Fibroblast of lung (primary cell): ENCODE measurements around the gene ZNF512B. TPM values are rescaled to one million over a fixed set of nuclear protein-coding genes. Genes with fewer than 3 reads are reported as not detected.

Source experiments
- DNase-seq, 2 donors: peaks; one replicate each; pipeline versions ENCODE4 v3.0.0 to v3.0.0-alpha.2; 2010; ENCODE audit warnings: low read depth in 2 of 2
- H2AFZ ChIP-seq: 2 replicates; pipeline ENCODE4 v1.5.1; 2012; ENCODE audit warnings: low read length, control low read depth, inconsistent platforms
- H3K27ac ChIP-seq: 2 replicates; pipeline ENCODE4 v1.5.1; 2011; ENCODE audit warnings: low read length, control low read depth; ENCODE audit not compliant: insufficient read depth
- H3K27me3 ChIP-seq: 2 replicates; pipeline ENCODE4 v1.5.1; 2011; ENCODE audit warnings: mild to moderate bottlenecking, low read length; ENCODE audit not compliant: control insufficient read depth, insufficient read depth
- H3K36me3 ChIP-seq: 2 replicates; pipeline ENCODE4 v1.5.1; 2011; ENCODE audit warnings: low read length; ENCODE audit not compliant: control insufficient read depth, insufficient read depth
- H3K4me1 ChIP-seq: 2 replicates; pipeline ENCODE4 v1.5.1; 2011; ENCODE audit warnings: low read length; ENCODE audit not compliant: control insufficient read depth, insufficient read depth; ENCODE audit errors: extremely low read depth
- H3K4me2 ChIP-seq: 2 replicates; pipeline ENCODE4 v1.5.1; 2011; ENCODE audit warnings: low read length, control low read depth; ENCODE audit not compliant: insufficient read depth; ENCODE audit errors: extremely low read depth
- H3K4me3 ChIP-seq, 4 experiments: fragments of 200-600 bp in 1 of 4; sonication (generic) in 1 of 4; replicated peaks in 1 of 4; 2 replicates each; pipeline ENCODE4 v1.5.1; 2011 to 2016; ENCODE audit warnings: low read length in 4 of 4, low read depth in 3 of 4, mild to moderate bottlenecking in 3 of 4, control low read depth in 2 of 4, inconsistent platforms in 1 of 4, mixed read lengths in 1 of 4; ENCODE audit not compliant: insufficient read depth in 1 of 4; ENCODE audit errors: control extremely low read depth in 1 of 4
- H3K79me2 ChIP-seq: 2 replicates; pipeline ENCODE4 v1.5.1; 2012; ENCODE audit warnings: mild to moderate bottlenecking, low read length, inconsistent platforms; ENCODE audit not compliant: control insufficient read depth, insufficient read depth
- H3K9ac ChIP-seq: 2 replicates; pipeline ENCODE4 v1.5.1; 2011; ENCODE audit warnings: mild to moderate bottlenecking, low read length, control low read depth; ENCODE audit not compliant: insufficient read depth
- H3K9me3 ChIP-seq: 2 replicates; pipeline ENCODE4 v1.5.1; 2012; ENCODE audit warnings: low read depth, low read length; ENCODE audit not compliant: control insufficient read depth, insufficient read depth
- H4K20me1 ChIP-seq: 2 replicates; pipeline ENCODE4 v1.5.1; 2011; ENCODE audit warnings: low read length; ENCODE audit not compliant: control insufficient read depth, insufficient read depth; ENCODE audit errors: extremely low read depth
- CTCF ChIP-seq, 2 donors: IDR thresholded peaks in 1 of 2; conservative IDR thresholded peaks in 1 of 2; 1 replicate in 1 of 2; 2 replicates in 1 of 2; pipeline ENCODE4 v1.5.1; 2011 to 2012; ENCODE audit warnings: low read length in 2 of 2, control low read depth in 1 of 2, inconsistent platforms in 1 of 2, low read depth in 1 of 2, mild to moderate bottlenecking in 1 of 2
- EZH2 ChIP-seq: IDR thresholded peaks from 2 replicates; pipeline ENCODE4 v1.5.1; 2012; ENCODE audit warnings: low read length, control low read depth, mild to moderate bottlenecking; ENCODE audit errors: missing control alignments
- polyA plus RNA-seq, 2 donors: library from polyadenylated mRNA; depleted of rRNA in 1 of 2; stranded (reverse) in 1 of 2; unstranded in 1 of 2; fragments of >200 nt; gene quantifications; 2 replicates each; pipeline ENCODE4 v1.2.1, GENCODE V29; 2011 to 2012; ENCODE audit warnings: missing spikeins in 1 of 2
- total RNA-seq: library from RNA; depleted of rRNA; stranded (reverse); fragments of >200 nt; gene quantifications from 2 replicates; pipeline ENCODE4 v1.2.1, GENCODE V29; 2014

Gene ZNF512B
- total and polyA plus RNA-seq, 2 donors (not counting 1 experiment from before 2014, with no cell fraction given) = 3.5 to 8.4 TPM

DNA sequence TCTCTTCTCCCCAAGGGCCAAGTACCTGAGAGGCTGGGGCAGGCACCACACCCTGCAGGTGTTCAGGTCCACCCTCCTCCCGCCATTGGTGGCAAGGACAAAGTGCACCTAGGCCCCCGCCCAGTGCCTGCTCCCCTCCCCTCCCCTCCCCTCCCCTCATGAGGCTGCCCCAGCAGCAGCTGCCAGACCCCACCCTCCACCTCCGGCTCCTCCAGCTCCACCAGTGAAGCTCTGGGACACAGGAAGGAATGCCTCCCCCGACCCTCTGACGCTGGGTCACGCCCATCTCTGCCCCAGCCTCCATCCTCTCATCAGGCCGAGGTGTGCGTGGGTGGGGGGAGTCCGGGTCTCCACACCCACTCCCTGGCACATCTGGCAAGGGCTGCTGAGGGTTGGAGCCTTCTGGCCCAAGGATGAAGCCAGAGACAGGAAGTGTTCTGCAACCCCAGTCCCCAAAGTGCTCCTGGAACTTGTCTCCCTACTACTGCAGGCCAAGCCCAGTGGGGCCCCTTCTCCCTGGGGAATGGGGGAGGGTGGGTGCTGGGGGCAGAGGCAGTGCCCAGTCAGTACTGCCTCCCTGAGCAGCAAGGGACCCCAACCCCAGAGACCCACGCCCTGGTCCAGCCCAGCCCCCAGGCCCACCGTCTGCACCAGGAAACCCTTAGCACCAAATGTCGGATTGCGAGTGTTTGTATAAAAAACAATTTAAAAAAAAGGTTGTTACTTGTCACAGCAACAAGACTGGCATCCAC, 11.9 kb downstream of the ZNF512B start:
- H4K20me1 ChIP-seq = no peaks in the 10 kb centered on the region
- no peaks in the 10 kb centered on the region for H3K27me3 ChIP-seq
- no peaks in the 10 kb centered on the region for H3K9me3 ChIP-seq
- H3K36me3 ChIP-seq = peaks cover 22% of the 10 kb centered on the region
- DNase-seq = peak in 1 of 2 donors; percentile 25
- peak overlapping the region; percentile 72 for H3K4me2 ChIP-seq
- H3K79me2 ChIP-seq = peaks cover 27% of the 10 kb centered on the region
- no peak overlapping the region for H3K4me3 ChIP-seq
- no peak overlapping the region for H2AFZ ChIP-seq
- no peak overlapping the region for H3K27ac ChIP-seq
- TF ChIP-seq EZH2 (no peak), CTCF (conservative IDR thresholded peaks at IDR 0.05 in 1 of 2, IDR thresholded peaks at IDR 0.05 in 1 of 2; ENCODE audit: low read depth in 1 of 2, low read length in 2 of 2) (no peak)
- H3K4me1 ChIP-seq = peaks cover 17% of the 10 kb centered on the region
- H3K9ac ChIP-seq = no peak overlapping the region

GRCh38 chr20:63957004-63957689, 12.6 kb downstream of the ZNF512B start:
- Histone ChIP-seq H2AFZ (no peak overlapping the region), H3K4me3 (peak overlapping the region; percentile 9 to 70 (median 42)), H3K9me3 (no peaks in the 10 kb centered on the region), H3K27ac (peak overlapping the region; percentile 40), H3K9ac (no peak overlapping the region), H3K79me2 (peaks cover 34% of the 10 kb centered on the region), H3K4me1 (peaks cover 17% of the 10 kb centered on the region), H3K4me2 (peak overlapping the region; percentile 72), H3K36me3 (peaks cover 15% of the 10 kb centered on the region), H4K20me1 (no peaks in the 10 kb centered on the region), H3K27me3 (no peaks in the 10 kb centered on the region)
- DNase-seq = peak; percentile 55 to 65
- TF ChIP-seq CTCF (conservative IDR thresholded peaks at IDR 0.05 in 1 of 2, IDR thresholded peaks at IDR 0.05 in 1 of 2; ENCODE audit: low read depth in 1 of 2, low read length in 2 of 2) (peak in 1 of 2 donors; percentile 17), EZH2 (no peak)

DNA sequence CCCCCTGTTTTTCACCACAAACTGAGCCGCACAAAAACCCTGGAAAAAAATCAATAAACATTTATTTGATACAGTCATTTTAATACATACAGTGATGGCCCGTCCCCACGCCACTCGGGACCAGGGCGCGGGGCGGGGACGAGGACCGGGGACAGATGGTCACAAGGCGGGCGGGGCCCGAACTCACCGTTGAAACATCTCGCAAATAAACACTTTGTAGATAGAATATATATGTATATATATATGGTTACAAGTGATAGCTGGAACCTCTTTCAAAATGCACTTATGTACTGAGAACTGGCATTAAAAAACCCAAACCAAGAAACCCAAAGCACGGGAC, 13.1 kb downstream of the ZNF512B start:
- DNase-seq = no peak
- no peak overlapping the region for H3K9ac ChIP-seq
- H3K36me3 ChIP-seq = peaks cover 14% of the 10 kb centered on the region
- H3K27ac ChIP-seq = peak overlapping the region; percentile 40
- H3K4me3 ChIP-seq = peak overlapping the region; percentile 9 to 70 (median 42)
- H3K4me2 ChIP-seq = peak overlapping the region; percentile 72
- TF ChIP-seq EZH2 (no peak), CTCF (conservative IDR thresholded peaks at IDR 0.05 in 1 of 2, IDR thresholded peaks at IDR 0.05 in 1 of 2; ENCODE audit: low read depth in 1 of 2, low read length in 2 of 2) (no peak)
- no peak overlapping the region for H2AFZ ChIP-seq
- peaks cover 39% of the 10 kb centered on the region for H3K79me2 ChIP-seq
- H4K20me1 ChIP-seq = no peaks in the 10 kb centered on the region
- H3K4me1 ChIP-seq = peaks cover 17% of the 10 kb centered on the region
- no peaks in the 10 kb centered on the region for H3K9me3 ChIP-seq
- no peaks in the 10 kb centered on the region for H3K27me3 ChIP-seq
